B cell (primary cell): ENCODE data around the gene CLK2. TPM values are rescaled to one million over a fixed set of nuclear protein-coding genes. Genes with fewer than 3 reads are reported as not detected.

Experiments
- ATAC-seq: fragments of 200-7000 bp; cut with Tn5 transposase; one replicate; pipeline ENCODE4 v1.10.0; 2021; ENCODE audit warnings: low read depth, mild to moderate bottlenecking, moderate number of reproducible peaks, moderate library complexity
- CTCF ChIA-PET: fragments of 350-600 bp; sonication (Branson Sonifier 250); formaldehyde crosslinking; loops from one replicate; lab custom pipeline; 2021; ENCODE audit warnings: antibody characterized with exemption, inconsistent platforms; lab: Charles Lee
- POLR2A ChIA-PET: fragments of 350-600 bp; sonication (Branson Sonifier 250); formaldehyde crosslinking; loops from one replicate; lab custom pipeline; 2021; ENCODE audit warnings: antibody characterized with exemption; lab: Charles Lee
- DNase-seq: peaks from one replicate; pipeline ENCODE4 v3.0.0; 2013
- H2AFZ ChIP-seq: 2 replicates; pipeline ENCODE4 v1.6.1; 2012; ENCODE audit warnings: mild to moderate bottlenecking, low read depth, low read length; ENCODE audit not compliant: insufficient read depth, poor library complexity, severe bottlenecking
- H3K27ac ChIP-seq, 2 donors: 1 replicate in 1 of 2; 2 replicates in 1 of 2; pipeline ENCODE4 v1.5.1; 2012 to 2013; ENCODE audit warnings: low read length in 2 of 2, mild to moderate bottlenecking in 2 of 2, moderate library complexity in 1 of 2
- H3K27me3 ChIP-seq, 4 experiments: fragments of 200-600 bp in 1 of 4; sonication (generic) in 1 of 4; replicated peaks in 1 of 4; 1 replicate in 2 of 4; 2 replicates in 2 of 4; pipeline versions ENCODE4 v1.6.1 to v1.7.0; 2013 to 2016; ENCODE audit warnings: low read length in 3 of 4, mild to moderate bottlenecking in 2 of 4, mixed read lengths in 1 of 4, moderate library complexity in 1 of 4; ENCODE audit not compliant: insufficient read depth in 4 of 4, control insufficient read depth in 3 of 4; ENCODE audit errors: control extremely low read depth in 1 of 4
- H3K36me3 ChIP-seq, 2 experiments: replicated peaks in 1 of 2; 1 replicate in 1 of 2; 2 replicates in 1 of 2; pipeline versions ENCODE4 v1.6.1 to v1.7.1; 2013; ENCODE audit warnings: low read length in 1 of 2; ENCODE audit not compliant: insufficient read depth in 2 of 2, control insufficient read depth in 1 of 2; ENCODE audit errors: control extremely low read depth in 1 of 2, extremely low read depth in 1 of 2
- H3K4me1 ChIP-seq, 2 donors: fragments of 200-600 bp in 1 of 2; sonication (generic) in 1 of 2; 1 replicate in 1 of 2; 2 replicates in 1 of 2; pipeline versions ENCODE4 v1.5.1 to v1.6.1; 2013 to 2017; ENCODE audit warnings: low read length in 2 of 2; ENCODE audit not compliant: control insufficient read depth in 2 of 2, insufficient read depth in 2 of 2
- H3K4me2 ChIP-seq: replicated peaks from 2 replicates; pipeline ENCODE3; 2012; ENCODE audit warnings: mild to moderate bottlenecking, low read depth, low read length; ENCODE audit not compliant: poor library complexity, severe bottlenecking
- H3K4me3 ChIP-seq, 5 experiments: fragments of 200-600 bp in 1 of 5; sonication (generic) in 1 of 5; 1 replicate in 3 of 5; 2 replicates in 2 of 5; pipeline versions ENCODE4 v1.5.1 to v1.7.0; 2011 to 2016; ENCODE audit warnings: low read length in 4 of 5, mild to moderate bottlenecking in 4 of 5, low read depth in 2 of 5, control low read depth in 1 of 5, moderate library complexity in 1 of 5; ENCODE audit not compliant: insufficient read depth in 1 of 5; ENCODE audit errors: control extremely low read depth in 1 of 5, extremely low read depth in 1 of 5
- H3K79me2 ChIP-seq: fragments of 200-600 bp; sonication (generic); one replicate; pipeline ENCODE4 v1.6.0; 2016; ENCODE audit warnings: low read length; ENCODE audit not compliant: control insufficient read depth, insufficient read depth
- H3K9ac ChIP-seq: fragments of 200-600 bp; sonication (generic); 2 replicates; pipeline ENCODE4 v1.6.1; 2017; ENCODE audit warnings: mild to moderate bottlenecking, low read length, moderate library complexity
- H3K9me3 ChIP-seq, 3 donors: one replicate each; pipeline versions ENCODE4 v1.6.1 to v1.7.1; 2013; ENCODE audit warnings: low read length in 2 of 3; ENCODE audit not compliant: control insufficient read depth in 2 of 3, insufficient read depth in 1 of 3; ENCODE audit errors: control extremely low read depth in 1 of 3
- H4K20me1 ChIP-seq: 2 replicates; pipeline ENCODE4 v1.6.0; 2012; ENCODE audit warnings: mild to moderate bottlenecking, low read length; ENCODE audit not compliant: insufficient read depth, control insufficient read depth, poor library complexity, severe bottlenecking
- H3K27ac Mint-ChIP-seq: one replicate; pipeline ENCODE4 v1.8.0; 2021; ENCODE audit warnings: mixed read lengths
- H3K27me3 Mint-ChIP-seq: one replicate; pipeline ENCODE4 v1.8.0; 2021; ENCODE audit warnings: mixed read lengths
- H3K4me1 Mint-ChIP-seq: one replicate; pipeline ENCODE4 v1.8.0; 2021; ENCODE audit warnings: mixed read lengths
- H3K4me3 Mint-ChIP-seq: one replicate; pipeline ENCODE4 v1.8.0; 2021; ENCODE audit warnings: mixed read lengths
- H3K9me3 Mint-ChIP-seq: one replicate; pipeline ENCODE4 v1.8.0; 2022; ENCODE audit warnings: mixed read lengths; ENCODE audit not compliant: insufficient read depth
- CTCF ChIP-seq: fragments of 200-600 bp; IDR thresholded peaks from one replicate; pipeline ENCODE4 v1.8.0; 2022; ENCODE audit warnings: antibody characterized with exemption, mild to moderate bottlenecking
- EZH2 ChIP-seq: IDR thresholded peaks from 2 replicates; pipeline ENCODE4 v1.6.1; 2012; ENCODE audit warnings: borderline replicate concordance, low read depth, mild to moderate bottlenecking, moderate library complexity, low read length; ENCODE audit not compliant: insufficient read depth, poor library complexity, severe bottlenecking
- WGBS: methylation state at CpG from one replicate; pipeline ENCODE4 v1.1.5; 2013; ENCODE audit warnings: missing lambda C conversion rate; ENCODE audit not compliant: insufficient coverage; 5-methylcytosine and 5-hydroxymethylcytosine counted together
- intact Hi-C: fragments of 100-400 bp; cut with micrococcal nuclease; formaldehyde crosslinking; loops from one replicate; pipeline ENCODE4 v1.10.0; 2022
- polyA plus RNA-seq: library from polyadenylated mRNA; depleted of rRNA; stranded (reverse); fragments of >200 nt; gene quantifications from 2 replicates; pipeline ENCODE4 v1.2.3, GENCODE V29; 2012
- total RNA-seq, 2 donors: library from RNA; stranded (reverse); fragments of 120-200 nt in 1 of 2; gene quantifications; 1 replicate in 1 of 2; 2 replicates in 1 of 2; pipeline versions ENCODE4 v1.2.3 to v1.2.4, GENCODE V29; 2013 to 2022

Gene CLK2
- total and polyA plus RNA-seq, 2 donors (not counting 1 experiment from before 2014, with no cell fraction given): 152 to 161 TPM

DNA sequence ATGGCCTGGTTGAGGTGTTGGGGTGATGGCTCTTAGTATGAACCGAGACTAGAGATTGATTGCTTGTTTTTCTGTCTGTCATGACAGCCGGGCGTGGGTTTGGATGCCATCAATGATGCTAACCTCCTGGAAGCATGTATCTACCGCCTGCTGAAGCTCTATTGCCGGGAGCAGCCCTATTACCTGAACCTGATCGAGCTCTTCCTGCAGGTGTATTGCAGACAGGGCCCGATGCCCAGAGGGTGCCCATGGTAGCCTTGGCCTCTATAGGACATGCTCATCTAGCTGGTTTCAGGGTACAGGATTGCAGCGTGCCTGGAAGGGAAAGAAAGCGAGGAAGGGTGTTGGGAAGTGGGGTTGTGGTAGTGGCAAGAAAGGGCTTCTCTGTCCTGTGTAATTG is 44.8 kb upstream of the CLK2 start:
- 98% methylated on average over 9 of the region's 9 CpGs for WGBS
- Histone ChIP-seq H3K4me2 (no peak overlapping the region), H3K4me1 (peaks cover 17 to 27% of the 10 kb centered on the region in 2 donors), H3K9me3 (peaks cover 0 to 2% (median 0%) of the 10 kb centered on the region in 3 donors), H4K20me1 (no peaks in the 10 kb centered on the region), H3K36me3 (peaks cover 0 to 3% of the 10 kb centered on the region in 2 experiments), H3K27ac (no peak overlapping the region), H2AFZ (no peak overlapping the region), H3K4me3 (no peak overlapping the region), H3K9ac (no peak overlapping the region), H3K79me2 (peaks cover 9% of the 10 kb centered on the region), H3K27me3 (no peaks in the 10 kb centered on the region)
- no peak for ATAC-seq
- Mint-ChIP-seq H3K27ac (no peak overlapping the region), H3K27me3 (no peaks in the 10 kb centered on the region), H3K9me3 (no peaks in the 10 kb centered on the region), H3K4me1 (peaks cover 33% of the 10 kb centered on the region), H3K4me3 (no peak overlapping the region)
- DNase-seq: no peak
- ChIA-PET CTCF (interaction anchor here (0.8 to 1.9 kb wide), 3 partner anchors 10 to 25 kb away, joined by 3 to 5 read pairs (median 3); no protein-coding TSS in a partner anchor), POLR2A (interaction anchor here (0.7 kb wide), 1 partner anchor 66 kb away, joined by 3 read pairs; no protein-coding TSS in a partner anchor)
- TF ChIP-seq CTCF (no peak), EZH2 (no peak)
- intact Hi-C loops: no loop called here

DNA sequence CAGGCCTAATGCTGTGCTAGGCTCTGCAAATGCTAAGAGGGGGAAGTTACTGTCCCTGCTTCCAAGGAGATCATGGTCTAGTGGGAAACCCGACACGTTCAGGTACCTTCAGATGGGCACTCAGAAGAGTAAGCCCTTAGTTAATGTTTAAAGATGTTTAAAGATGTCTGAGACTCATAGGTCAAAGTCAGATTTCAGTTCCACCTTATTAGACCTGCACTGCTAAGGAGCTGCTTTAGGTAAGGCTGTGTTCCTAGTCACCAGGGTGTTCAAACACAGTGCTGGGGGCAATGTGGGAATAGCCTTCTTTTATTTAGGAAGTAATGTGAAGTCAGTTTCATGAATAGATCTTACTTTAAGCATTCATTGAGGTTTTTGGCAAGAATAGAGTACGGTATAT is 43.6 kb upstream of the CLK2 start:
- Histone ChIP-seq H3K27me3 (no peaks in the 10 kb centered on the region), H4K20me1 (no peaks in the 10 kb centered on the region), H3K27ac (no peak overlapping the region), H3K4me2 (no peak overlapping the region), H3K9me3 (peaks cover 0 to 2% (median 0%) of the 10 kb centered on the region in 3 donors), H3K4me1 (peaks cover 13 to 19% of the 10 kb centered on the region in 2 donors), H3K79me2 (peaks cover 7% of the 10 kb centered on the region), H3K9ac (no peak overlapping the region), H3K36me3 (peaks cover 0 to 3% of the 10 kb centered on the region in 2 experiments), H3K4me3 (no peak overlapping the region), H2AFZ (no peak overlapping the region)
- POLR2A ChIA-PET: interaction anchor here (0.7 kb wide), 2 partner anchors 66 to 1587 kb away, joined by 3 read pairs; no protein-coding TSS in a partner anchor
- TF ChIP-seq EZH2: no peak
- TF ChIP-seq CTCF: no peak
- ATAC-seq (no peak), DNase-seq (no peak)
- H3K4me1 Mint-ChIP-seq: peaks cover 28% of the 10 kb centered on the region
- H3K9me3 Mint-ChIP-seq: no peaks in the 10 kb centered on the region
- WGBS: 90% methylated on average over 2 of the region's 3 CpGs
- no peak overlapping the region for H3K4me3 Mint-ChIP-seq
- CTCF ChIA-PET: interaction anchor here (1.0 to 1.6 kb wide), 2 partner anchors 9 to 66 kb away, joined by 3 to 5 read pairs; no protein-coding TSS in a partner anchor
- no peak overlapping the region for H3K27ac Mint-ChIP-seq
- no peaks in the 10 kb centered on the region for H3K27me3 Mint-ChIP-seq
- intact Hi-C loops: no loop called here
